Ectodermal cell (in vitro differentiated cells): ENCODE data around the gene GJD3.
A peak's percentile ranks its signal among the peaks of the same experiment; 100 is the strongest.

ENCODE experiments used
- H3K27ac ChIP-seq: 2 replicates; pipeline ENCODE4 v1.7.0; 2013; ENCODE audit warnings: mild to moderate bottlenecking, low read depth, low read length; ENCODE audit not compliant: insufficient read depth, poor library complexity, severe bottlenecking
- H3K27me3 ChIP-seq: 2 replicates; pipeline ENCODE4 v1.7.0; 2013; ENCODE audit warnings: mild to moderate bottlenecking, low read length; ENCODE audit not compliant: insufficient read depth, control insufficient read depth, poor library complexity, severe bottlenecking
- H3K36me3 ChIP-seq: one replicate; pipeline ENCODE4 v1.7.0; 2013; ENCODE audit warnings: low read length; ENCODE audit not compliant: control insufficient read depth, insufficient read depth
- H3K4me1 ChIP-seq: one replicate; pipeline ENCODE4 v1.7.0; 2013; ENCODE audit warnings: low read length; ENCODE audit not compliant: control insufficient read depth, insufficient read depth
- H3K4me3 ChIP-seq: 2 replicates; pipeline ENCODE4 v1.7.0; 2013; ENCODE audit warnings: low read depth, low read length, control low read depth; ENCODE audit not compliant: insufficient read depth
- H3K9me3 ChIP-seq: 2 replicates; pipeline ENCODE4 v1.7.0; 2013; ENCODE audit warnings: mild to moderate bottlenecking, low read length, moderate library complexity; ENCODE audit not compliant: control insufficient read depth
- WGBS, 2 experiments: methylation state at CpG; one replicate each; pipeline ENCODE4 v1.1.7; 2013; ENCODE audit warnings: missing lambda C conversion rate in 2 of 2; 5-methylcytosine and 5-hydroxymethylcytosine counted together

The GJD3 gene

DNA sequence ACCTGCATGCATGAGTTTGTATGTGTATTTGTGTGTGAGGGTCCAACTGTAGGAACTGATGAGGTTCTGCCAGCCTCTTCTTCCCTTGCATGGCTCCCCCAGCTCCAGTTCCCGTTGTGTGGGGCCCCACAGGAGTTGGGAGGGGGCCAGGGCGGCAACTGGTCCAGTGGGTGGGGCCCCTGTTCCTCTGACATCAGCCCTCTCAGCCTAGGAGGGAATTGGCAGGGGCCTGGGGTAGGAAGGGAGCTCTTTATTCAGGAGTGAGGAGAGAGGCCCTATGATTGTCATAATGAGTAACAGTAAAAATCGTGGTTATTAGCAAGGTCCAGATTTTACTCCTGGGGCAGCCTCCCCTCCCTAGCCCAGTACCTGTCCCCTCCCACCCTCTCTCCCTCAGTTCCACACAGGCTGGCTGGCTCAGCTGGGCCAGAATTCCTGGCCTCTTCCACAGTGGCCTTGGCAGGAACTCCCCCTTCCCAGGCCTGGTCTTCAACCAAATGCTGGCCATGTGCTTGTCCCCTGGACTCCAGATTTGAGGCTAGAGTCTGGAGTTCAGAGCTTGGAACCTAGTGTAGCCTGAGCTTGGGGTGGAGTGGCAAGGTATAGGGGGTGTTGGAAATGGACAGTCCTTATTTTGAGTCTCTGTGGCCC, 36.7 kb downstream of the GJD3 start:
- Histone ChIP-seq H3K4me3 (no peak overlapping the region), H3K27ac (no peak overlapping the region), H3K27me3 (no peaks in the 10 kb centered on the region), H3K36me3 (no peaks in the 10 kb centered on the region), H3K9me3 (no peaks in the 10 kb centered on the region), H3K4me1 (no peaks in the 10 kb centered on the region)
- WGBS, 2 experiments, result 79 to 81% methylated on average over 3 of the region's 3 CpGs

- WGBS, 2 experiments, result 92 to 94% methylated on average over 4 of the region's 4 CpGs
- no peaks in the 10 kb centered on the region for H3K4me1 ChIP-seq
- H3K36me3 ChIP-seq, result no peaks in the 10 kb centered on the region
- no peak overlapping the region for H3K4me3 ChIP-seq
- H3K27me3 ChIP-seq, result no peaks in the 10 kb centered on the region
- H3K27ac ChIP-seq, result no peak overlapping the region
- H3K9me3 ChIP-seq, result no peaks in the 10 kb centered on the region
Measured at GRCh38 chr17:40327244-40327729, 37.2 kb downstream of the GJD3 start.

- Histone ChIP-seq H3K27me3 (no peaks in the 10 kb centered on the region), H3K27ac (no peak overlapping the region), H3K9me3 (no peaks in the 10 kb centered on the region), H3K4me1 (peaks cover 3% of the 10 kb centered on the region), H3K4me3 (no peak overlapping the region), H3K36me3 (no peaks in the 10 kb centered on the region)
- 79 to 84% methylated on average over 1 of the region's 1 CpG for WGBS, 2 experiments
Measured at GRCh38 chr17:40326832-40327199, 37.7 kb downstream of the GJD3 start.

DNA sequence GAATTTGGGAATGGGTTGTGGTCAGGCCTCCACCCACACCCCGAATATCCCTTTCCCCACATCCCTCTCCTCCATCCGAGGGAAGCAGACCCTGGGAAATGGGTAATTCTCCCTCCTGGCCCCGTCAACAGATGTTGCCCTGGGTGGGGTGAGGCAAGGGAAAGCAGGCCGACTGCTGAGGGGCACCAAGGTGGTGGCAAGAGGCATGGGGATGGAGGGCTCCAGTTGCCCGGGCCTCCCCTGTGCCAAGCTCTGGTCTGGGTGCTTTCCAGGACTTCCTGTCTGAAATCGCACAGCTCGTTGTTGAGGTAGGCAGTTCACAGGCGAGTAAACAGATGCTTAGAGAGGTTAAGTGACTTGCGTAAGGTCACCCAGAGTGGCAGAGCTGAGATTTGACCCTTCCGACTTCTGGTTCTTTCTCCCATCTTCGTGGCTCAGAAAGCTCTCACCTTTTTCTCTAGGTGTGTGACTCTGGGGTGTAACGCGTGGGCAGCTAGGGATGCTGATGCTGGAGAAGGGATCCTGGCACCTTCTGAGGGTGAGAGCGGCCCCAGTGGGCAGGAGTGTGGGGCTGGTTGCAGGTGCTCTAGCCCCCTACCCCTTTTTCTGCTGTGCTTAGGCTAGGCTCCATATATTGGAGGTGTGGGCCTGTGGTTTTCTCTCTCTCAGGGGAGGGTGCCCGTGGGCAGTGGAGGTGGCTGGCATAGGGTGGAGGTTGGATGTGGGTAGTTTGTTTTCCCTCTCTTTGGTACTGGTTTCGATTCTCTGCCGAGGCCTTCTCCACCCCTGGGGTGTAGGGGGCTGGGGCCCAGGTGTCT, 38.3 kb downstream of the GJD3 start:
- H3K4me1 ChIP-seq, result peaks cover 8% of the 10 kb centered on the region
- no peaks in the 10 kb centered on the region for H3K27me3 ChIP-seq
- no peaks in the 10 kb centered on the region for H3K9me3 ChIP-seq
- no peak overlapping the region for H3K4me3 ChIP-seq
- H3K36me3 ChIP-seq, result no peaks in the 10 kb centered on the region
- H3K27ac ChIP-seq, result no peak overlapping the region
- 90 to 91% methylated on average over 16 of the region's 17 CpGs for WGBS, 2 experiments

- peaks cover 17% of the 10 kb centered on the region for H3K4me1 ChIP-seq
- no peaks in the 10 kb centered on the region for H3K27me3 ChIP-seq
- no peak overlapping the region for H3K4me3 ChIP-seq
- no peaks in the 10 kb centered on the region for H3K9me3 ChIP-seq
- H3K27ac ChIP-seq, result no peak overlapping the region
- H3K36me3 ChIP-seq, result no peaks in the 10 kb centered on the region
- WGBS, 2 experiments, result 92 to 94% methylated on average over 12 of the region's 13 CpGs
Measured at GRCh38 chr17:40325156-40326013, 39.2 kb downstream of the GJD3 start.

DNA sequence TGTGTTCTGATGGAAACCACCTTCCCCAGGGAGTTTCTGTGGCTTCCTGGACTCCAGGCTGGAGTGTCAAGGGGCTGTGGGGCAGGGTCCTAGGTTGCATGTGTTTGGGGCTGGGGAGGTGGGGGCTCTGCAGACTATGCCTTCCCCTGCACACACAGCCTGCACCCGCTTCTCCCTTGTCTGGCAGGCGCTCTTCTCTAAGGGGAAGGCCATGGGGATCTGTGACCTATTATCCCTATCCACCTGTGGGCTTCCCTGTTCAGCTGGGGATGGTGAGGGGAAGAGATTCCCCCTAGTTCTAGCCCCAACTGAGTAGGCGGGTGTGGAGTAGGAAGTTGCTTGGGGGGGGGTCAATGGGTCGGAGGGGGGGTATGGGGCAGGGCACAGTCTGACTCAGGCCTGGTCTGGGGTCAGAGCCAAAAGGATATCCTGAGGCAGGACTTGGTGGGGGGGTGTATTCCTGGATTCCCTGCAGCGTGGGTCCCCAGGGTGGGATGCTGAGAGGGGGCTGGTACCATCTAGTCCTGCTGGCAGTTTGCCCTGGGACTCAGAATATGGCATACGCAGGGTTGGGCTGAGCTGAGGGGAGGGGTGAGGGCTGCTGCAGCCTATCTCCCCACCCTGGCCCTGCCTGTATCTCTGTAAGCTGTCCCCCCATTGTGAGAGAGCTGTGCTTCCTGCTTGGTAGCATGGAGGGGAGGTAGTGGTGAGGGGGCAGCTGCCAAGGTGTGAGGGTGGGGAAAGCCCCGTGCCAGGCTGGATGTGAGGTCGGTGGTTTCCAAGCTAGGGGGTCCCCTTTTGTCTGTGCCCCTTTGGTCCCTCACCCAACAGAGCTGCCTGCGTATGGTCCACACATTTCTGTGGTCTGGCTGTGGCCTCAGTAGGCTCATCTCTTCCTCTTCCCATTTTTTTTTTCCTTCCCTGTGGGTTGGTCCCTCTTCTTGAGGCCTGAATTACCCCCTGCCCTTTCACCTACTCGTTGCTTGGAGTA, 40.9 kb downstream of the GJD3 start:
- Histone ChIP-seq H3K27ac (peak overlapping the region; percentile 47), H3K27me3 (peaks cover 7% of the 10 kb centered on the region), H3K4me1 (peaks cover 29% of the 10 kb centered on the region), H3K4me3 (no peak overlapping the region), H3K36me3 (no peaks in the 10 kb centered on the region), H3K9me3 (no peaks in the 10 kb centered on the region)
- WGBS, 2 experiments, result 83 to 88% methylated on average over 10 of the region's 10 CpGs

DNA sequence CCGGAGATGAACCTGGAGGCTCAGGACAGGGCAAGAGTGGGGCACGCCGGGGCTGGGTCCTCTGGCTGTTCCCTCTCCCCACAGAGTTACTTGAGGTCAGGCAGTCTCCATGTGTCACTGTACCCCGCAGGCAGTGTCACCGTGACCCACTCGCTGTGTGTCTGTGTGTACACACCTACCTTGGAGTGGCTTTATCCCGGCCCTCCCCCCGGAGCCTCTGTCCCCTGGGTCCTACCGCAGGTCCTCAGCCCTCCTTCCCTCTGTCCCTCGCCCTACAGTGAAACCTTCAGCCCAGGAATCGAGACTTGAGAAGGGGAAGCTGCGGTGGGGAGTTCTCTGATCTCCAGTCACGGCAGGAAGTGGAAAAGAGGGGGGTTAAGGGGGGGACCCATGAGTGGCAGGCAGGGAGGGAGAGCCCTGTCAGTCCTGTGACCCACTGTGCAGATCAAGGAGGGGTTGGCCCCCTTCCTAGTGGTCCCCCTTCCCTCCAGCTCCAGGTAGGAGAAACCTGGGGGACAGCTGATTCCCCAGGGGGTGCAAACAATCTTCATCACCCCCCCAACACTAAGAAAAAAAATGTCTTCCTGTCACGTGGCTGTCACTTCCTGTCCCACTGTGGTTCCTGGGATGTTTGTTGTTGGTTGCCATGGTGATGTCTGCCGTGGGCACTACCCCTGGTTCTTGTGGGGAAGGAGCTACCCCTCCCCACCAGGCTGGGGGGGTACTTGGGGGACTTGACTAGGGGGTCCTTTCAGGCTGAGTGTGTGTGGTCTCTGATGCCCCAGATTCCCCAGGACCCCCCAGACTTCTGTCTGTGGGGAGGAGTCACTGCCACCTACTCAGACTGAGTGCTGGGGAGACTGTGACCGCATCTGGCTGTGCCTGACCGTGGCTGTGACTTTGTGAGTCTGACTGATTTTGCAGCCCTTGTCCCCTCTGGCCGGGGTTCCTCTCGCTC, 41.9 kb downstream of the GJD3 start:
- no peaks in the 10 kb centered on the region for H3K36me3 ChIP-seq
- H3K27me3 ChIP-seq, result peaks cover 14% of the 10 kb centered on the region
- no peak overlapping the region for H3K4me3 ChIP-seq
- no peaks in the 10 kb centered on the region for H3K9me3 ChIP-seq
- H3K4me1 ChIP-seq, result peaks cover 31% of the 10 kb centered on the region
- H3K27ac ChIP-seq, result peak overlapping the region; percentile 47
- WGBS, 2 experiments, result 66 to 69% methylated on average over 19 of the region's 19 CpGs

DNA sequence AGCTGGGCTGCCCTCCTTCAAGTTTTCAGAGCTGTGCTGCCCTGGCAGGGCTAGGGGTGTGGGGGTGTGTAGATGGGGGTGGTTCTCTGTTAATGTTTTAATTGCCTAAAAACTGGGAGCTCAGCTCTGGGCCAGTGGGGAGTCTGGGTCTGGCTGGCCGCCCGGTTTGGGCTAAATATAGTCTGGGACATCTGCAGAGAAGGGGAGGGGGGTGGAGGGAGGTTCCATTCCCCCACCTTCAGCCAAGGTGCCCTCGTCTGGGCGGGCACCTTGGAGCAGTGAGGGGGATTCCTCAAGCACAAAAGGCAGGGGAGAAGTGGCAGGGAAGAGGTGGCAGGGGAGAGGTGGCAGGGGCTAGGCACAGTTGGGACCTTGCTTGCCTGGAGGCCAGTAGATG, 42.6 kb downstream of the GJD3 start:
- WGBS, 2 experiments, result 65 to 75% methylated on average over 4 of the region's 4 CpGs
- H3K27me3 ChIP-seq, result peaks cover 20% of the 10 kb centered on the region
- no peak overlapping the region for H3K4me3 ChIP-seq
- no peak overlapping the region for H3K27ac ChIP-seq
- H3K4me1 ChIP-seq, result peaks cover 34% of the 10 kb centered on the region
- no peaks in the 10 kb centered on the region for H3K9me3 ChIP-seq
- H3K36me3 ChIP-seq, result no peaks in the 10 kb centered on the region
